Gastroesophageal sphincter (tissue), 3 donors: ENCODE measurements around the gene CDH3.

Experiments used
- CTCF ChIP-seq, 4 experiments: fragments of 200-600 bp in 2 of 4; fragments of 450-650 bp in 2 of 4; sonication (generic) in 1 of 4; IDR thresholded peaks; one replicate each; pipeline ENCODE4 v1.5.1; 2017 to 2019; ENCODE audit warnings: antibody characterized with exemption in 4 of 4, mild to moderate bottlenecking in 2 of 4, moderate library complexity in 2 of 4
- EP300 ChIP-seq: sonication (generic); formaldehyde crosslinking; IDR thresholded peaks from one replicate; pipeline ENCODE4 v1.6.1; 2017; ENCODE audit warnings: antibody characterized with exemption, mild to moderate bottlenecking
- POLR2A ChIP-seq, 2 donors: fragments of 450-650 bp; IDR thresholded peaks; one replicate each; pipeline ENCODE4 v1.6.1; 2017; ENCODE audit warnings: antibody characterized with exemption in 2 of 2, mild to moderate bottlenecking in 2 of 2, moderate library complexity in 1 of 2
- POLR2AphosphoS5 ChIP-seq: sonication (generic); formaldehyde crosslinking; IDR thresholded peaks from one replicate; pipeline ENCODE4 v1.6.1; 2017; ENCODE audit warnings: antibody characterized with exemption

- TF ChIP-seq CTCF (IDR thresholded peaks at IDR 0.05) (no peak), EP300 (no peak), POLR2A (IDR thresholded peaks at IDR 0.05) (no peak), POLR2AphosphoS5 (no peak)
Measured at GRCh38 chr16:68737730-68738629, 92.9 kb downstream of the CDH3 start.
